ENCODE measurements around the gene INSL3.
"Not testable (repeated sequence)": the region's sequence is repeated elsewhere in the genome, so short reads cannot be mapped to it uniquely, and the experiment has no call there.

INSL3 gene

DNA sequence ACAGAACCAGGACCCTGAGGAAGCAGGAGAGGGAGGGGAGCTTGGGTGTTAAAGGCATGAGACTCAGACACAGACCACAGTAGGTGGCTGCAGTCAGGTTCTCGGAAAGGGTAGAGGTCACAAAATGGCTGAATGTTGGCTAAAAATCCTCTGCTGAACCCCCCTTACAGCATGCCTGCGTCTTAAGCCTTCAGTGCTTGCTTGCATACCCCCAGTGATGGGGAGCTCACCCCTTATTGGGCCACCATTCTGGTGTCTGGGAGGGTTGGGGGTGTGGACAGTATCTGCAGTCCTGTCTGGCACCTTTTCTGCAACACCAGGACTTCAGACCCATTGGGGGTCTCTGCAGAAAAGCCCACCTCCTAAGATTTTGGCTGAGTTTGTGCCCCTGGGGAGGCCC, 40.5 kb downstream of the INSL3 start:
- no peak for DNase-seq (ENCODE audit: extremely low spot score)
- CTCF ChIA-PET, result interaction anchor here (1.0 to 1.8 kb wide), 4 partner anchors 9 to 77 kb away, joined by 3 to 5 read pairs (median 4); no protein-coding TSS in a partner anchor
- TF ChIP-seq, protein P1, sequence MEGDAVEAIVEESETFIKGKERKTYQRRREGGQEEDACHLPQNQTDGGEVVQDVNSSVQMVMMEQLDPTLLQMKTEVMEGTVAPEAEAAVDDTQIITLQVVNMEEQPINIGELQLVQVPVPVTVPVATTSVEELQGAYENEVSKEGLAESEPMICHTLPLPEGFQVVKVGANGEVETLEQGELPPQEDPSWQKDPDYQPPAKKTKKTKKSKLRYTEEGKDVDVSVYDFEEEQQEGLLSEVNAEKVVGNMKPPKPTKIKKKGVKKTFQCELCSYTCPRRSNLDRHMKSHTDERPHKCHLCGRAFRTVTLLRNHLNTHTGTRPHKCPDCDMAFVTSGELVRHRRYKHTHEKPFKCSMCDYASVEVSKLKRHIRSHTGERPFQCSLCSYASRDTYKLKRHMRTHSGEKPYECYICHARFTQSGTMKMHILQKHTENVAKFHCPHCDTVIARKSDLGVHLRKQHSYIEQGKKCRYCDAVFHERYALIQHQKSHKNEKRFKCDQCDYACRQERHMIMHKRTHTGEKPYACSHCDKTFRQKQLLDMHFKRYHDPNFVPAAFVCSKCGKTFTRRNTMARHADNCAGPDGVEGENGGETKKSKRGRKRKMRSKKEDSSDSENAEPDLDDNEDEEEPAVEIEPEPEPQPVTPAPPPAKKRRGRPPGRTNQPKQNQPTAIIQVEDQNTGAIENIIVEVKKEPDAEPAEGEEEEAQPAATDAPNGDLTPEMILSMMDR (IDR thresholded peaks at IDR 0.05; ENCODE audit: control extremely low read depth, extremely low read depth, low read depth, missing control alignments), result no peak
- POLR2A ChIA-PET, result no interaction called here

DNA sequence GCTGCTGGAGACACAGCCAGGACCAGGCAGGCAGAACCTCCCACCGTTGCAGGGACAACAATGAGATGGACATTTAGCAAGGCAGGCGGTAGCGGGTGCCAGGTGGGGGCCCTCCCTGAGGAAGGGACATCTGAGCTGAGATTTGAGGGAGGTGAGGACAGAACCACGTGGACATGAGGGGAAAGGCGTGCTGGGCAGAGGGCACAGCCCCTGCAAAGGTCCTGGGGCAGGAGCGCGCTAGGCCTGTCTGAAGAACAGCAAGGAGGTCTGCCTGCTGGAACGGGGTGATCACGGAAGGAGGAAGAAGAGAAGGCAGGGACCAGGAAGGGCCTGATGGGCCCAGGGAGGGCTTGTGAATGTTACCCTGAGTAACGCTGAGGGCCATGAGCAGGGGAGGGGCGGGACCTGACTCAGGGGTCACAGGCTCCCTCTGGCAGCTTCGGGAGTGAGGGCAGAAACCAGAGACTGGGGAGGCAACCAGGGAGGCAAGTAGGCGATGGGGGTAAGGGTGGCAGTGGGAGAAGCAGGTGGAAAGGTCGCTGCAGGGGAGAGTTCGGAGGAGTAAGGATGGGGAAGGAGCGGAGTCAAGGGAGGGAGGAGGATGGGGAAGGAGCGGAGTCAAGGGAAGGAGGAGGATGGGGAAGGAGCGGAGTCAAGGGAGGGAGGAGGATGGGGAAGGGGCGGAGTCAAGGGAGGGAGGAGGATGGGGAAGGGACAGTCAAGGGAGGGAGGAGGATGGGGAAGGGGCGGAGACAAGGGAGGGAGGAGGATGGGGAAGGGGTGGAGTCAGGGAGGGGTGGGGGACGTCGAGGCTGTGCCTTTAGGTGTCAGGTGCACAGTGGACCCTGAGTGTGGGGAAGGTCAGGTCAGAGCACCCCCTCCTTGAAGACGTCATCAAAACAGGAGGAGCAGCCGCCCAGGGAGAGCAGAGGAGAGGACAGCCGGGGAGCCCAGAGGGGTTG, 42.1 kb downstream of the INSL3 start:
- POLR2A ChIA-PET, result interaction anchor here (0.6 kb wide), 1 partner anchor 12 kb away, joined by 4 read pairs; no protein-coding TSS in a partner anchor
- DNase-seq (ENCODE audit: extremely low spot score), result no peak
- TF ChIP-seq, protein P1 (IDR thresholded peaks at IDR 0.05; ENCODE audit: control extremely low read depth, extremely low read depth, low read depth, missing control alignments), result no peak
- CTCF ChIA-PET, result interaction anchor here (1.0 to 1.3 kb wide), 3 partner anchors 24 to 76 kb away, joined by 3 to 4 read pairs (median 3); no protein-coding TSS in a partner anchor

DNA sequence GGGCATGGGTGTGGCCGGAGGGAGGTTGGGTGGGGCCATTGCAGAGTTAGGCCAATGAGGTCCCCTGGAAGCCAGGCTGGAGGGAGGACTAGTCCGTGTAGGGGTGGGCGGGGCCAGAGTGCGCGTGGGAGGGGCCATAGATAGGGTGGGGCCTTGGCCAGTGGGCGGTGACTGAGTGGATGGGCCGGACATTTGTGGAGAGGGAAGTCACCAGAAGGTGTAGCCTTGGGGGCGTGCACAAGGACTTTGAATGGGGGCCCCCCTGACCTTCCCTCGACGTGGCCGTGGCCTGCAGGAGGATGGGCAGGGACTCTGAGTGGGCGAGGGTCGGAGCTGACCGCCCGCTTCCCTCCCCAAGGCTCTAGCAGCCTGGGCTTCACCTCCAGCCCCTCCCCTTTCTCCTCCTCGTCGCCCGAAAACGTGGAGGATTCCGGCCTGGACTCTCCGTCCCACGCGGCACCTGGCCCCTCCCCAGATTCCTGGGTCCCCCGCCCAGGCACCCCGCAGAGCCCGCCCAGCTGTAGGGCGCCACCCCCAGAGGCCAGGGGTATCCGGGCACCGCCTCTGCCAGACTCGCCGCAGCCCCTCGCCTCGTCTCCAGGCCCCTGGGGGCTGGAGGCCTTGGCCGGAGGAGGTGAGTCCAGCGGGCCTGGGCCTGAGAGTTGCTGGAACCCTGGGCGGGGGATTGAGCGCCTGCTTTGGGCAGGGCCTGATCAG, 42.9 kb downstream of the INSL3 start:
- TF ChIP-seq, protein P1 (IDR thresholded peaks at IDR 0.05; ENCODE audit: control extremely low read depth, extremely low read depth, low read depth, missing control alignments), result no peak
- peak; percentile 69 for DNase-seq (ENCODE audit: extremely low spot score)
- POLR2A ChIA-PET, result no interaction called here
- CTCF ChIA-PET, result interaction anchor here (1.0 to 4.5 kb wide), 2 partner anchors 12 to 24 kb away, joined by 3 to 49 read pairs; no protein-coding TSS in a partner anchor

DNA sequence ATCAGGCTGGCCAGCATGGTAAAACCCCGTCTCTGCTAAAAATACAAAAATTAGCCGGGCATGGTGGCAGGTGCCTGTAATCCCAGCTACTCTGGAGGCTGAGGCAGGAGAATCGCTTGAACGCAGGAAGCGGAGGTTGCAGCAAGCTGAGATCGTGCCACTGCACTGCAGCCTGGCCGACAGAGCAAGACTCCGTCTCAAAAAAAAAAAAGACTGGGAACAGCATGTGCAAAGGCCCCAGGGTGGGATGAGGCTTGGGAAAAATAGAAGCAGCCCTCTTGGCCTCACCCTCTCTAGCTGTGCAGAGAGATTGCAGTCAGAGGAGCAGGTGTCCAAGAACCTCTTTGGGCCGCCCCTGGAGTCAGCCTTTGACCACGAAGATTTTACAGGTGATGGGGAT, 43.5 kb downstream of the INSL3 start:
- CTCF ChIA-PET, result interaction anchor here (1.0 to 4.5 kb wide), 3 partner anchors 11 to 70 kb away, joined by 3 to 49 read pairs (median 3); partner anchors contain the start of gene JAK3
- POLR2A ChIA-PET; DNase-seq (ENCODE audit: extremely low spot score): not testable (repeated sequence)

DNA sequence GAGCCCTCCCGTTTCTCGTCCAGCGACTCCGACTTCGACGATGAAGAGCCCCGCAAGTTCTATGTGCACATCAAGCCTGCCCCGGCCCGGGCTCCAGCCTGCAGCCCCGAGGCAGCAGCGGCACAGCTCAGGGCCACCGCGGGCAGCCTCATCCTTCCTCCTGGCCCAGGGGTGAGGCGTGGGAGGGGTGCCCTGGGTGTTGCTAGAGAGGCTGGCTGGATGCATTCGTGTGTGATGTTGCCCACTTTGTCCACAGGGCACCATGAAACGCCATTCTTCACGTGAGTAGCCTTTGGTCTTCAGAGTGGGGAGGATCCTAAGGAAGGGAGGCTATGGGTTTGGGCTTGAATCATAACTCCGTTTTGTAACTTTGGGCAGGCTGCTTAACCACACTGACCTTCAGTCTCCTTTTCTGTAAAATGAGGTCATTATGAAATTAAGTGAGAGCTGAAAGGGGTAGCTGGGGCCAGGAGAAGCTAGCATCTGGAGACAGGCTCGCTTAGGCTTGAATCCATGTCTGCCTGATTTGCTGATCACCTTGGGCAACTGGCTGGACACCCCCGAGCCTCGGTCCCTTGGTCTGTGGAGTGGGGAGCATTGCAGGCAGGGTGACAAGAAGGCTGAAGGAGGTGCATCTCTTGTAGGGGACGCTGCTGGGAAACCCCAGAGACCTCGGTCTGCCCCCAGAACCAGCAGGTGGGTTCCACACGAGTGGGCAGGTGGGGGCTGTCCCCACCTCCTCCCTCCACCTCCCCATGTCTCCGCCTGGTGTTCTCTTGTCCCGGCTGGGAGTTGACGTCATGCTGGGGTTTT, 45.1 kb downstream of the INSL3 start:
- CTCF ChIA-PET, result interaction anchor here (0.9 to 4.6 kb wide), 15 partner anchors 8 to 378 kb away, joined by 3 to 49 read pairs (median 5); partner anchors contain the start of gene FCHO1
- POLR2A ChIA-PET, result interaction anchor here (0.6 to 1.2 kb wide), 2 partner anchors 13 to 25 kb away, joined by 3 read pairs; partner anchors contain the start of gene FCHO1
- peak; percentile 93 for DNase-seq (ENCODE audit: extremely low spot score)
- TF ChIP-seq, protein P1 (IDR thresholded peaks at IDR 0.05; ENCODE audit: control extremely low read depth, extremely low read depth, low read depth, missing control alignments), result no peak

DNA sequence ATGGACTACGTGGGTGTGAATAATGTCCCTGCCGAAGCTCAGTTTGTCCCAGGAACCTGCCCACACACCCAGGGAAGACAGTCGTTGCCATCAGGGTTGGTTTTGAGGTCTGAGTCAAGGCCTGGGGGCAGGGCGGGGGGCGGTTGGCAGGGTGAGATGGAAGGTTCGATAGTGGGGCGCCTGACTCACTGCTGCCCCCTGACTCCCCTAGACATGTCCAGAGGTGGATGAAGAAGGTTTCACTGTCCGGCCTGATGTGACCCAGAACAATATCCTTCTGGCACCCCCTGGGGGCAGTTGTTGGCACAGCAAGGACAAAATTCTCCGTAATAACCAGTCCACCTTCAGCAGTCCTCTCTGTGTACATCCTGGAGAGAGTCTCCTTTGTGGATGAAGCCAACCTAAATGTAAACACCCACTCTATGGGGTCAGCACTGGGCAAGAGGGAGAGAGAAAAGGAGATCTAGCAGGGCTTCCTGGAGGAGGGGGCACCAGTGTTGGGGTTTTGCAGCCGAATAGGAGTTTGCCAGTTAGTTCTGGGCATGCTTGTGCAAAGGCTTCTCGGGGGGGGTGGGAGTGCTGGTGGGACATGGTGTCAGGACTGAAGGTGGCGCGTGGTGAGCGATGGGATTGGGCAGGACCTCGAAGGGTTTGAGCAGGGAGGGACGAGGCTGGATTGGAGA, 45.9 kb downstream of the INSL3 start:
- no peak for DNase-seq (ENCODE audit: extremely low spot score)

More for the DNA sequence above, 45.9 kb downstream of the INSL3 start:
- TF ChIP-seq, protein P1 (IDR thresholded peaks at IDR 0.05; ENCODE audit: control extremely low read depth, extremely low read depth, low read depth, missing control alignments), result peak; percentile 38
- ChIA-PET CTCF (interaction anchor here (0.9 to 4.6 kb wide), 17 partner anchors 9 to 76 kb away, joined by 3 to 49 read pairs (median 6); partner anchors contain the start of gene FCHO1), POLR2A (no interaction called here)

All from GM10248 (cell line).